ENCODE data around the gene ST6GALNAC6.

DNA sequence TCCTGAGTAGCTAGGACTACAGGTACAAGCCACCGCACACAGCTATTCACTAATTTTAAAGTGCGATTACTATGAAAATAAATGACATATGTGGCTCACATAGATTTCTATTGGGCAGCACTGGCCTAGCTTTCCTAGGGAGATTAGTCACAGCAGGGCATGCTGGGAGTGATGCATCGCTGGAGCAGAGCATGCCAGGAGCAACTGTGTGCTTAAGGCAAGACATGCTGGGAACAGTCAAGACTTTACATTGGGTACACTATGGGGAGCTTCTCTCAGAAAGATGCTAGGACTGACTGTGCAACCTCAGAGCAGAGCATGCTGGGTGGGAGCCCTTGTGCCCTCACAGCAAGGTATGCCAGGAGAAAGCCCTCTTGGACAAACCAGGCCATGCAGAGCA lies 9.3 kb downstream of the ST6GALNAC6 start:
- TF ChIP-seq, protein P1, sequence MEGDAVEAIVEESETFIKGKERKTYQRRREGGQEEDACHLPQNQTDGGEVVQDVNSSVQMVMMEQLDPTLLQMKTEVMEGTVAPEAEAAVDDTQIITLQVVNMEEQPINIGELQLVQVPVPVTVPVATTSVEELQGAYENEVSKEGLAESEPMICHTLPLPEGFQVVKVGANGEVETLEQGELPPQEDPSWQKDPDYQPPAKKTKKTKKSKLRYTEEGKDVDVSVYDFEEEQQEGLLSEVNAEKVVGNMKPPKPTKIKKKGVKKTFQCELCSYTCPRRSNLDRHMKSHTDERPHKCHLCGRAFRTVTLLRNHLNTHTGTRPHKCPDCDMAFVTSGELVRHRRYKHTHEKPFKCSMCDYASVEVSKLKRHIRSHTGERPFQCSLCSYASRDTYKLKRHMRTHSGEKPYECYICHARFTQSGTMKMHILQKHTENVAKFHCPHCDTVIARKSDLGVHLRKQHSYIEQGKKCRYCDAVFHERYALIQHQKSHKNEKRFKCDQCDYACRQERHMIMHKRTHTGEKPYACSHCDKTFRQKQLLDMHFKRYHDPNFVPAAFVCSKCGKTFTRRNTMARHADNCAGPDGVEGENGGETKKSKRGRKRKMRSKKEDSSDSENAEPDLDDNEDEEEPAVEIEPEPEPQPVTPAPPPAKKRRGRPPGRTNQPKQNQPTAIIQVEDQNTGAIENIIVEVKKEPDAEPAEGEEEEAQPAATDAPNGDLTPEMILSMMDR (IDR thresholded peaks at IDR 0.05), result no peak
- TF ChIP-seq POLR2A (IDR thresholded peaks at IDR 0.05), result no peak

All from heart left ventricle (tissue), 13 donors.